ENCODE data around the gene SERTM1. TPM values are rescaled to one million over a fixed set of nuclear protein-coding genes. Genes with fewer than 3 reads are reported as not detected.

The SERTM1 gene
- total RNA-seq, 1 experiment from 2014 or later, result not detected

Other genes with a start within 250 kb of the SERTM1 start
- gene CCNA1, start 241.5 kb upstream of the SERTM1 start, total RNA-seq (2014; rRNA removed; shearing (Covaris generic)), result 0.13 TPM in 1 of 2 replicates, not detected in the other
- 1.1 and 1.2 TPM in 2 replicates for gene RFXAP, start 145.2 kb downstream of the SERTM1 start, total RNA-seq (2014; rRNA removed; shearing (Covaris generic))
- gene SMAD9, start 246.2 kb downstream of the SERTM1 start, total RNA-seq (2014; rRNA removed; shearing (Covaris generic)), result 6.9 and 8.6 TPM in 2 replicates

Measured in SK-MEL-5 (cell line).